Activated naive CD4-positive, alpha-beta T cell (primary cell): ENCODE measurements around the gene PIGC.
A peak's percentile ranks its signal among the peaks of the same experiment; 100 is the strongest.

ENCODE experiments used
- DNase-seq, 4 experiments: peaks; one replicate each; lab custom pipeline; 2025; lab: John Stamatoyannopoulos, UW

PIGC gene

GRCh38 chr1:172443666-172444453 is at the start of gene PIGC:
TSS of gene PIGC (minus strand) at chr1:172444069. CDS start at chr1:172442622, 1,447 bp downstream.
- DNase-seq = peak; percentile 69 to 87 (median 84)

DNA sequence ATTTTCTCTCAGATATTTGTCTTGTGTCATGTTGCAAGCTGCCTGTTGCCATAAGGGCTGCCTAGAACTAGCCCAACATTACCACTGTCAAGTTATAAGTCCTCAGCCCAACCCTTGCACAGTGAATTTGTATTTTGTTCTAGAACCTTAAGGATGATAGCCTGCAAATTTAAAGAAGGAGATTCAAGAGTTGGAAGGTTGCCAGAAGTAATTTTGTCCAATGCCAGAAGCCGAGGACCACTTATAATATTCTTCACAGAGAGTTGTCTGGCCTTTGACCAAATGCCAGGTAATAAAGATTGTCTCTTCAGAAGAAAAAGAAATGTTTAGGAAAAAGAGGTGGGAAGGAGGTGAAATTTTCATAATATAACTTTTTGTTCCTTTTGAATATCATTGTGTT is 48.6 kb upstream of the PIGC start:
- no peak for DNase-seq

DNA sequence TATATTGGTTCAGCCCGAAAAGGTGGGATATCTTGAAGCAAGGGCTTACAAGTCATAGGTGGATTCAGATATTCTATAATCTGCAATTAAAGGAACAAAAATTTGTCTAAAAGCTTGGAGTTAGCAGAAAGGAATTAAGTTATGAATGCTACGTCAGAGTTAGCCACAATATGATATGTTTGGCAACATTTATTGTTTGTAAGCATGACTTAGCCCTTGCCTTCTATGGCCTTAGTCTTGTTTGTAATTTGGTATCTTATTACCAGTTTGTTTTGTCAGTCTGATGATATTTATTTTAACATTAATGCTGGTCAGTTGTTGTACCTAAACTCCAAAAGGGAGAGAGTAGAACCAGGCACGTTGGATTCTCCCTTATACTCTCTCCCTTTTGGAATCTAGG is 46.0 kb upstream of the PIGC start:
- DNase-seq = no peak

GRCh38 chr1:172488393-172488792 is 44.5 kb upstream of the PIGC start:
- no peak for DNase-seq

- DNase-seq = no peak
Measured at GRCh38 chr1:172487550-172487949, 43.7 kb upstream of the PIGC start.

GRCh38 chr1:172486805-172487454 is 43.1 kb upstream of the PIGC start:
- no peak for DNase-seq

DNA sequence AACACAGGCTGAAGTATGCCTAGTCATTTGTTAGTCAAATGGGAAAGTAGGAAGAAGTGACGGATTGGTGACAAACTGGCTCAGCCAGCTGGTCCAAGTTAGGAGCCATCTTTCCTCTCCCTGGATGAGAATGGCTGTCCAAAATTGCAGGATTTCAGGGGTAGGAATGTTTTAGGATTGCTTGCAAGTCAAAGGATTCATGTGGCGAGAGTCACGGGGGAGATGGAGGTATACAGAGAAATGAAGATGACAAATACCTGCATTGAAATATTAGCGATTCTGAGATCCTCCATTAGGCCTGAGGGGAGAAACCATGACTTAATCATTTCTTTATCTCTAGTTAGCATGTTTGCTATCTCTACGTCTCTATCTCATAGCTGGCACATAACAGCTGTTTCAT is 41.8 kb upstream of the PIGC start:
- DNase-seq = no peak

DNA sequence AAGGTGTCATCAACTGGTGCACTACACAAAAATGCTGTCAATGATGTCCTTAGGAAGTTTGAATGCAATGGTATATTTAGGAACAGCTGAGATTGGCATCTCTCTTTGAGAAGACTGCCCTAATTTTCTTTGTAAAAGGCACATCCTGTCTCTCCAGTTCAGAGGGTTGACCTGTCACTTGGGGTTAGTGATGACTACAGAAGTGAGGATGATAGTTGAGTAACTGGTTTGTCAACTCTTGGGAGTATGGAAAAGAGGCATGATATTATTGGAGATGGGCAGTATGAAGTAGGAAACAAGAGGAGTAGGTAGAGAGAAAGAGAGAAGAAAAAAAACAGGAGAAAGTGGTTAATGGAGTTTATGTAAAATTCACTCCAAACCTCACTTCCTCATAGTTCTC is 40.4 kb upstream of the PIGC start:
- no peak for DNase-seq

- DNase-seq = no peak
Measured at GRCh38 chr1:172483448-172483847, 39.6 kb upstream of the PIGC start.

DNA sequence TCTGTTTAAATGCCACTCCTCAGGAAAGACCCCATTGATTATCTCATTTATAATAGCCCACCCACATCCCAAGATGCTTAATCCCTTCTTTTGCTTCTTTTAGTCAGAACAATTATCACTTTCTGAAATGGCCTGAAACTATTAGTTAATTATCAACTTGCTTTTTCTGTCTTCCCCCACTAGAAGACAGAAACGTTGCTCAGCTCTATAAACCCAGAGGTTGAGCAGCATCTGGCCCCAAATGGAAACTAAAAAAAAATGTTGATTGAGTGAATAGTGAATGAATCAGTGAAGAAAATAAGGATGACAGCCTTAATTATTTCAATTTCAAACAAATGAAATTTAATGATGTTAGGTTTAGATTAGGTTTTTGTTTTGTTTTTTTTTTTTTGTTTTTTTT is 38.2 kb upstream of the PIGC start:
- DNase-seq = no peak

- DNase-seq = no peak
Measured at GRCh38 chr1:172480431-172480830, 36.6 kb upstream of the PIGC start.

GRCh38 chr1:172478485-172478884 is 34.6 kb upstream of the PIGC start:
- no peak for DNase-seq

DNA sequence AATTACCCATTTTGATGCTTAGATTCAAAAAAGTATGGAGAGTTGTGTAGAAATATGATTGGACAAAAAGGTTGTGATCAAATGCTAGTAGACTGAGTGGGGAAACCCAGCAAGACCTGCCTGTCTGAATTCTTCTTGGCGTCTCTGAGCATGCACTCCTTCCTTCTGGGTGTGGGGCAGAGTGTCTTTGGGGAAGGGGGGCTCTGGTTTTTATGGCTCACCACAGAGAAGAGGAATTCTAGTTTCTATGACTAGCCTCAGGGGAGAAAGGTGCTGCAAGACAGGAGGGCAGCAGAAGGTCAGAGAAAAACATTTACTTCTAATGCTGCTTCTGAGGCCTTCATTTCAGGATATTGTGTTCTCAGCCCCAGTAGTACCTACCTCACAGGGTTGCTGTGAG is 33.9 kb upstream of the PIGC start:
- DNase-seq = no peak

DNA sequence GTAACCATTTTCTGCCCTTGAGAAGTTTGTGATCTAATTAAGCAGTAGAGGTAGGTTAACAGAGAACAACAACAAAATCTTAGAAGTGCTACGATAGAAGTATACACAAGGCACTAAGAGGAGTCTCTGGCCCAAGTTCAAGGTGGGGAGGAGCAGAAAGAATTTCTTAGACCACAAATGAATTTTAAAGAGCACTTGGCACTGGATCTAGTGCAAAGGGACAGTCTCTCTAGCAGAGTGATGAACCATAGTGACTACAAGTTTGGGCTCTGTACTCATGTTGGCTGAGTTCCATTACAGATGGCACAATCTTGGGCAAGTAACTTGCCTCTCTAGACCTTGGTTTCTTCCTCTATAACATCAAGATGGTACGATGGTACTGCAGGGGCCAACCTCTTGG is 33.3 kb upstream of the PIGC start:
- no peak for DNase-seq

- no peak for DNase-seq
Measured at GRCh38 chr1:172476218-172476811, 32.4 kb upstream of the PIGC start.

DNA sequence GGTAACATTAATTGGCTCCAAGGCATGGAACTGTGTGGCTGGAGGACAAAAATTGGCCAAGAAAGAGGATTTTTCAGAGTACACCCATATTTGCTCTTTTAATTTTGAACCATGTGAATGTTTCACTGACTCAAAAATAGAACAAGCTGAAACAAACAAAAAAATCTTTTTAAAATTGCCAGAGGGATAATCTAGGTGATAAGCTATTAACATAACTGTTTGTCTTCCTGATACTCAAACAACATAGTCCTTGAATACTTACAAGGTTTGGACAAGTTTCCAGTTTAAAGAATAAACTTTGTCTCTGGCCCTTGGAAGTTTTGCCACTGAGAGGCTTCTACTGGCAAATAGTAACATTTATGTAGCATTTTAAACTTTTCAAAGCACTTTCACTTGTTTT is 30.0 kb upstream of the PIGC start:
- no peak for DNase-seq

GRCh38 chr1:172473302-172473701 is 29.4 kb upstream of the PIGC start:
- no peak for DNase-seq

- DNase-seq = no peak
Measured at GRCh38 chr1:172472495-172472894, 28.6 kb upstream of the PIGC start.

GRCh38 chr1:172471666-172472065 is 27.8 kb upstream of the PIGC start:
- no peak for DNase-seq

DNA sequence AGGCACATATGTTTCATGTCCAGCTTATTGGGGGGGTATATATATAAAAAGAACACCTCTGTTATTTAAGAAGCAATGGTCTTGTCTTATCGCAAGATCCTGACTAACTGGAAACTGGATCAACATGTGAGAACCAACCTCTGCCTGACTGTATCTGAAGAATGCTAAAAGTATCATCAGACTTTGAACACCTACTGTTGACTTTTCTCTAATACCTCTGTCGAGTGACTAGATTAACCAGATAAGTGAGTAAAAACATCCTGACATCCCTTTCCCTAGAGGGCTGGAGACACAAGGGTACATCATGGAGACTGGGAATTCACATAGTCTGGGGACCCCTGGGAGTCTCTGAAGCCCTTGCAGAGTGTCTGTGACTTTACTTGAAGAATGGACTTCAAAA is 26.3 kb upstream of the PIGC start:
- DNase-seq = no peak

DNA sequence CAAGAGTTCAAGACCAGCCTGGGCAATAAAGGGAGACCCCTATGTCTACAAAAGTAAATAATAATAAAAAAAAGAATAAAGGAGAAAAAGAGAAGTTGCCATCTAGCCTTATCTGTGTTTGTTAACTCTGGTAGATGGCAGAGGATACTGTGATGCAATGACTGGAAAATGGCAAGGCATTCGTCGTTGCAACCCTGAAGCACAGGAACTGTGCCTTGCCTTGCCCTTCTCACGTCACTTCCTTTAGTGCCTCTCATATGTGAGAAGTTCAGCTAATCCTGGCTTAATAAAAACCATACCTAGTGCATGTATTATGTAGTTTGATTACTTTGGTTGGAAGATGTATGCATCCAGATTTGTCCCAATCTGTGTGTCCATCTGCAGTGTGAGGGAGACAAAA is 25.8 kb upstream of the PIGC start:
- DNase-seq = no peak

DNA sequence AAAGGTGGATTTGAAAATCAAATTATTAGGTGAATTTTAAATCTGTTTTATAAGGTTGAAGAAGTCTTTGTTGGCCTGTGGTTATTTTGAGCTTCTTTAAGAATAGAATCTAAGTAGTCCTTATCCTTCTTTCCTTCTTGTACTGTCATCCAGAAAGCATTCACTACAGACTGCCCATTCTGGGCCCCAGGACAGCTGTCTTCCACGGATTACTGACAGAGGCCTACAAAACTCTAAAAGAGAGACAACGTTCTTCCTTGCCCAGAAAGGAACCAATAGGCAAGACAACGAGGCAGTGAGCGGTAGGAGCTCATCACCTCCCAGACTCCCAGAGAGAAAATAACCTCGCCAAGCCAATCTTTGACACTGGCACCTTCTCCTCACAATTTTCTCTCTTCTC is 24.4 kb upstream of the PIGC start:
- no peak for DNase-seq

DNA sequence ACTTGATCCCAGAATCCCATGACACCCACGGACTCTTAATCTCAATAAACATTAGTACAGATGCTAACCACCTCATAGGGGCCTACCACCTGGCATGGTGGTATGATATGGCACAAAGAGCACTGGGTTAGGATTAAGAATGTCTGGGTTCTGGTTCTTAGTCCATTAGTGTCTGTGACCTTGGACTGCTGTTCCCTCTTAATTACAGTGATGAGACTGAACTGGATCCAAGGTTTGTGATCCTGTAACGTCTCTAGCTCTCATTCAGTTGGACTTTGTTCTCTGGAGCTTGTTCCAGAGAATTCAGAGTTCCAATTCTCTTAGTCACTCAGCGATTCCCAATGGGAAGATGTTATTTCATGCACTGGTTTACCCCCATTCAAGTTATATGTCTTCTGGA is 23.6 kb upstream of the PIGC start:
- no peak for DNase-seq
